Suppressor macrophage (primary cell): ENCODE results near the gene TTC28.

Experiments
- DNase-seq, 4 experiments: peaks; one replicate each; pipeline ENCODE4 v3.0.0-alpha.2; 2020 to 2022

Gene TTC28

GRCh38 chr22:28438183-28438768, 241.4 kb downstream of the TTC28 start:
- no peak for DNase-seq

- no peak for DNase-seq
These were observed 243.7 kb downstream of the TTC28 start for GRCh38 chr22:28435982-28436381.

- DNase-seq: no peak
These were observed 244.4 kb downstream of the TTC28 start for GRCh38 chr22:28435140-28435768.

GRCh38 chr22:28430466-28431025, 249.1 kb downstream of the TTC28 start:
- DNase-seq: no peak

- no peak for DNase-seq
These were observed 249.9 kb downstream of the TTC28 start for GRCh38 chr22:28429711-28430110.

- no peak for DNase-seq
These were observed 251.4 kb downstream of the TTC28 start for GRCh38 chr22:28428271-28428670.

GRCh38 chr22:28426346-28427132, 253.1 kb downstream of the TTC28 start:
- no peak for DNase-seq

- no peak for DNase-seq
These were observed 254.4 kb downstream of the TTC28 start for GRCh38 chr22:28425211-28425610.

GRCh38 chr22:28424427-28425080, 255.1 kb downstream of the TTC28 start:
- DNase-seq: no peak

GRCh38 chr22:28419919-28420318, 259.7 kb downstream of the TTC28 start:
- DNase-seq: no peak

- DNase-seq: no peak
These were observed 261.6 kb downstream of the TTC28 start for GRCh38 chr22:28418008-28418407.

- no peak for DNase-seq
These were observed 262.2 kb downstream of the TTC28 start for GRCh38 chr22:28417431-28417830.

- DNase-seq: no peak
These were observed 264.7 kb downstream of the TTC28 start for GRCh38 chr22:28414913-28415312.

GRCh38 chr22:28413612-28414399, 265.8 kb downstream of the TTC28 start:
- DNase-seq: no peak

GRCh38 chr22:28412109-28412508, 267.5 kb downstream of the TTC28 start:
- DNase-seq: no peak

GRCh38 chr22:28411125-28411524, 268.5 kb downstream of the TTC28 start:
- DNase-seq: no peak

GRCh38 chr22:28410050-28410816, 269.4 kb downstream of the TTC28 start:
- peak; percentile 10 to 70 (median 48) for DNase-seq

- no peak for DNase-seq
These were observed 270.9 kb downstream of the TTC28 start for GRCh38 chr22:28408709-28409108.

- DNase-seq: no peak
These were observed 272.0 kb downstream of the TTC28 start for GRCh38 chr22:28407645-28408044.

GRCh38 chr22:28406246-28406645, 273.4 kb downstream of the TTC28 start:
- DNase-seq: no peak

GRCh38 chr22:28405588-28405987, 274.1 kb downstream of the TTC28 start:
- DNase-seq: no peak
